Parathyroid adenoma (tissue), 2 donors: ENCODE measurements around the gene ADH5.

Experiments
- H2AFZ ChIP-seq: fragments of 300-600 bp; sonication (generic); one replicate; pipeline ENCODE4 v1.7.0; 2017; ENCODE audit warnings: antibody characterized with exemption, mild to moderate bottlenecking
- H3K27ac ChIP-seq: fragments of 300-600 bp; sonication (generic); one replicate; pipeline ENCODE4 v1.7.0; 2017
- H3K27me3 ChIP-seq: fragments of 300-600 bp; sonication (generic); one replicate; pipeline ENCODE4 v1.7.0; 2017; ENCODE audit warnings: low read length; ENCODE audit not compliant: control insufficient read depth, insufficient read depth
- H3K36me3 ChIP-seq: fragments of 300-600 bp; sonication (generic); one replicate; pipeline ENCODE4 v1.7.0; 2017; ENCODE audit warnings: low read length; ENCODE audit not compliant: control insufficient read depth, insufficient read depth
- H3K4me1 ChIP-seq: fragments of 300-600 bp; sonication (generic); one replicate; pipeline ENCODE4 v1.7.0; 2017; ENCODE audit warnings: control low read depth
- H3K4me2 ChIP-seq: fragments of 300-600 bp; sonication (generic); one replicate; pipeline ENCODE4 v1.7.0; 2017; ENCODE audit warnings: low read length
- H3K4me3 ChIP-seq: fragments of 300-600 bp; sonication (generic); one replicate; pipeline ENCODE4 v1.7.0; 2017; ENCODE audit warnings: low read depth, low read length
- H3K79me2 ChIP-seq: fragments of 300-600 bp; sonication (generic); one replicate; pipeline ENCODE4 v1.7.0; 2017; ENCODE audit warnings: control low read depth
- H3K9ac ChIP-seq: fragments of 300-600 bp; sonication (generic); one replicate; pipeline ENCODE4 v1.7.0; 2017; ENCODE audit warnings: mild to moderate bottlenecking
- H3K9me3 ChIP-seq: fragments of 300-600 bp; sonication (generic); one replicate; pipeline ENCODE4 v1.7.0; 2017; ENCODE audit warnings: low read length; ENCODE audit not compliant: control insufficient read depth
- TF ChIP-seq, protein P1 (sequence below): fragments of 300-600 bp; sonication (generic); IDR thresholded peaks from one replicate; pipeline ENCODE4 v1.7.0; 2017; ENCODE audit warnings: antibody characterized with exemption, mild to moderate bottlenecking
- donor health status: primary hyperparathyroidism.

ADH5 gene

GRCh38 chr4:99021386-99021785 lies 67.2 kb downstream of the ADH5 start:
- Histone ChIP-seq H3K4me2 (no peak overlapping the region), H3K36me3 (no peaks in the 10 kb centered on the region), H3K27ac (no peak overlapping the region), H3K9me3 (no peaks in the 10 kb centered on the region), H3K79me2 (peaks cover 4% of the 10 kb centered on the region), H3K27me3 (no peaks in the 10 kb centered on the region), H2AFZ (no peak overlapping the region), H3K4me1 (no peaks in the 10 kb centered on the region), H3K9ac (no peak overlapping the region), H3K4me3 (no peak overlapping the region)
- TF ChIP-seq, protein P1, sequence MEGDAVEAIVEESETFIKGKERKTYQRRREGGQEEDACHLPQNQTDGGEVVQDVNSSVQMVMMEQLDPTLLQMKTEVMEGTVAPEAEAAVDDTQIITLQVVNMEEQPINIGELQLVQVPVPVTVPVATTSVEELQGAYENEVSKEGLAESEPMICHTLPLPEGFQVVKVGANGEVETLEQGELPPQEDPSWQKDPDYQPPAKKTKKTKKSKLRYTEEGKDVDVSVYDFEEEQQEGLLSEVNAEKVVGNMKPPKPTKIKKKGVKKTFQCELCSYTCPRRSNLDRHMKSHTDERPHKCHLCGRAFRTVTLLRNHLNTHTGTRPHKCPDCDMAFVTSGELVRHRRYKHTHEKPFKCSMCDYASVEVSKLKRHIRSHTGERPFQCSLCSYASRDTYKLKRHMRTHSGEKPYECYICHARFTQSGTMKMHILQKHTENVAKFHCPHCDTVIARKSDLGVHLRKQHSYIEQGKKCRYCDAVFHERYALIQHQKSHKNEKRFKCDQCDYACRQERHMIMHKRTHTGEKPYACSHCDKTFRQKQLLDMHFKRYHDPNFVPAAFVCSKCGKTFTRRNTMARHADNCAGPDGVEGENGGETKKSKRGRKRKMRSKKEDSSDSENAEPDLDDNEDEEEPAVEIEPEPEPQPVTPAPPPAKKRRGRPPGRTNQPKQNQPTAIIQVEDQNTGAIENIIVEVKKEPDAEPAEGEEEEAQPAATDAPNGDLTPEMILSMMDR, result no peak
